PC-9 (cell line): Measurements from ENCODE around the gene ABL2. TPM values are rescaled to one million over a fixed set of nuclear protein-coding genes. Genes with fewer than 3 reads are reported as not detected.
A peak's percentile ranks its signal among the peaks of the same experiment; 100 is the strongest.

Experiments
- BruUV-seq: library from RNA; stranded (reverse); fragments of 400-500 nt; replicated peaks from 2 replicates; lab custom pipeline; 2021; lab: Mats Ljungman, UMichigan
- CTCF ChIA-PET: fragments of 300-600 bp; sonication (Branson Sonifier 250); formaldehyde crosslinking; loops from one replicate; lab custom pipeline; 2022; ENCODE audit warnings: antibody characterized with exemption; lab: Charles Lee
- POLR2A ChIA-PET: fragments of 300-600 bp; sonication (Branson Sonifier 250); formaldehyde crosslinking; loops from one replicate; lab custom pipeline; 2022; ENCODE audit warnings: antibody characterized with exemption; ENCODE audit not compliant: unreplicated experiment; lab: Charles Lee
- DNase-seq, 2 experiments: peaks; one replicate each; pipeline versions ENCODE4 v3.0.0 to v3.0.0-alpha.2; 2015 to 2022; ENCODE audit warnings: mixed read lengths in 1 of 2
- H2AFZ ChIP-seq: fragments of 200-600 bp; sonication (generic); 2 replicates; pipeline ENCODE4 v1.8.1; 2017; ENCODE audit warnings: antibody characterized with exemption
- H3F3A ChIP-seq: fragments of 200-600 bp; sonication (generic); 2 replicates; pipeline ENCODE4 v1.8.1; 2017; ENCODE audit warnings: antibody characterized with exemption, mild to moderate bottlenecking, low read depth; ENCODE audit not compliant: insufficient read depth
- H3K27ac ChIP-seq: fragments of 200-600 bp; sonication (generic); 2 replicates; pipeline ENCODE4 v1.6.1; 2016; ENCODE audit warnings: mixed run types
- H3K27me3 ChIP-seq: fragments of 200-600 bp; sonication (generic); 2 replicates; pipeline ENCODE4 v1.6.1; 2016; ENCODE audit warnings: low read depth, mixed run types; ENCODE audit not compliant: insufficient read depth
- H3K36me3 ChIP-seq: fragments of 200-600 bp; sonication (generic); 2 replicates; pipeline ENCODE4 v1.6.1; 2016; ENCODE audit warnings: low read depth, mixed run types
- H3K4me1 ChIP-seq: fragments of 200-600 bp; sonication (generic); replicated peaks from 2 replicates; pipeline ENCODE4 v1.6.1; 2016; ENCODE audit warnings: mixed run types; ENCODE audit not compliant: insufficient read depth
- H3K4me2 ChIP-seq: fragments of 200-600 bp; sonication (generic); 2 replicates; pipeline ENCODE4 v1.6.1; 2017; ENCODE audit warnings: mixed run types
- H3K4me3 ChIP-seq: fragments of 200-600 bp; sonication (generic); 2 replicates; pipeline ENCODE4 v1.6.1; 2016; ENCODE audit warnings: mixed run types
- H3K79me2 ChIP-seq: fragments of 200-600 bp; sonication (generic); 2 replicates; pipeline ENCODE4 v1.6.1; 2017; ENCODE audit warnings: low read depth, mixed run types
- H3K9me2 ChIP-seq: fragments of 200-600 bp; sonication (generic); 2 replicates; pipeline ENCODE4 v1.8.1; 2017; ENCODE audit warnings: mild to moderate bottlenecking; ENCODE audit not compliant: insufficient read depth
- H3K9me3 ChIP-seq: fragments of 200-600 bp; sonication (generic); 2 replicates; pipeline ENCODE4 v1.8.1; 2016; ENCODE audit warnings: low read depth; ENCODE audit not compliant: insufficient read depth
- H4K20me1 ChIP-seq: fragments of 200-600 bp; sonication (generic); 2 replicates; pipeline ENCODE4 v1.8.1; 2017; ENCODE audit not compliant: insufficient read depth
- CTCF ChIP-seq: fragments of 200-600 bp; sonication (generic); conservative IDR thresholded peaks from 2 replicates; pipeline ENCODE4 v1.6.1; 2017; ENCODE audit warnings: mixed run types, antibody characterized with exemption, mild to moderate bottlenecking, moderate library complexity
- EZH2 ChIP-seq: fragments of 200-600 bp; sonication (generic); IDR thresholded peaks from 2 replicates; pipeline ENCODE4 v1.8.0; 2017; ENCODE audit warnings: antibody characterized with exemption, low read depth
- intact Hi-C: fragments of 100-400 bp; cut with micrococcal nuclease; formaldehyde crosslinking; loops from one replicate; pipeline ENCODE4 v1.10.0; 2022; ENCODE audit not compliant: unreplicated experiment
- total RNA-seq: library from RNA; stranded (reverse); gene quantifications from 2 replicates; pipeline ENCODE4 v1.2.3, GENCODE V29; 2021

The ABL2 gene
- total RNA-seq, 1 experiment from 2014 or later = 27.4 TPM

DNA sequence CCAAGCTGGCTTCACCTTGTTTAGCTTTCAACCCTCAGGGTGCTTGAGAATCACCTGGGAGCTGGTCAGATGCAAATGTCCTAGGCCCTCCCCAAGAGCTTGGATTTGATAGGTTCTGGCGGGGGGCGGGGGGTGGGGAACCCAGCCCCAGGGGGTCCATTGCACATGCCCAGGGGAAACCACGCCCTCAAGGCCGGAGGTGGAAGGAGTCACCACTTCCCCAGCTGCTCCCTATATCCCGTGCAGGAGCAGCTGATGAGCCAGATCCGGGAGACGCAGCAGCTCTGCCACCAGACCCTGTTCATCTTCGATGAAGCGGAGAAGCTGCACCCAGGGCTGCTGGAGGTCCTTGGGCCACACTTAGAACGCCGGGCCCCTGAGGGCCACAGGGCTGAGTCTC is 141.8 kb downstream of the ABL2 start:
- CTCF ChIA-PET = no interaction called here
- Histone ChIP-seq H3K36me3 (0 out of 2 replicates have a peak, but pooled peaks cover 8% of the 10 kb centered on the region), H3K4me3 (no peak overlapping the region), H3K27me3 (no peaks in the 10 kb centered on the region), H3F3A (peaks cover 15% of the 10 kb centered on the region; the same call in 1 of the 2 replicates), H3K27ac (no peak overlapping the region), H3K4me1 (0 out of 2 replicates have a peak, but pooled peaks cover 11% of the 10 kb centered on the region), H3K4me2 (no peak overlapping the region), H4K20me1 (no peaks in the 10 kb centered on the region), H2AFZ (no peak overlapping the region), H3K9me3 (no peaks in the 10 kb centered on the region), H3K79me2 (peaks cover 26% of the 10 kb centered on the region), H3K9me2 (no peaks in the 10 kb centered on the region)
- no TSS peak for BruUV-seq
- POLR2A ChIA-PET = no interaction called here
- DNase-seq = no peak
- no peak for TF ChIP-seq CTCF
- TF ChIP-seq EZH2 = no peak
- intact Hi-C loops = no loop called here

DNA sequence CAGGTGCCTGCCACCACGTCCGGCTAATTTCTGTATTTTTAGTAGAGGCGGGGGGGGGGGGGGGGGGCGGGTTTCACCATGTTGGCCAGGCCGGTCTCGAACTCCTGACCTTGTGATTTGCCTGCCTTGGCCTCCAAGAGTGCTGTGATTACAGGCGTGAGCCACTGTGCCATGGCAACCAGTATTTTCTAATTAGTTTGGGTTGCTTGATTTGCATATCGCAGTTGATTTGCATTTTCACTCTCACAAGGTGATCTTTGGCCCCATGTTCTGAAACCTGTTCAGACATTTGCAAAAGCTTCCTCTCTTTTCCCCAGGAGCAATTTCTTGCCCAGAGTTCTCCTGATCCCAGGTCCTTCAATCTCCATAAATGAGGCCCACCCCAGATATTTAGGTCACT is 145.9 kb downstream of the ABL2 start:
- TF ChIP-seq CTCF = no peak
- TF ChIP-seq EZH2 = no peak
- no peaks in the 10 kb centered on the region for H4K20me1 ChIP-seq
- H3K4me2 ChIP-seq = peak overlapping the region; percentile 90
- H3K36me3 ChIP-seq = 0 out of 2 replicates have a peak, but pooled peaks cover 4% of the 10 kb centered on the region
- H3K4me3 ChIP-seq = peak overlapping the region; percentile 79; the same call in 1 of the 2 replicates
- H3K4me1 ChIP-seq = peaks cover 17% of the 10 kb centered on the region; the same call in 1 of the 2 replicates
- H3K27me3 ChIP-seq = no peaks in the 10 kb centered on the region
- no peaks in the 10 kb centered on the region for H3K9me3 ChIP-seq
- intact Hi-C loops = loop anchor here (5.0 kb wide), 1 partner anchor 56 kb away; the partner anchor contains the start of gene FAM20B
- BruUV-seq = no TSS peak
- H3K79me2 ChIP-seq = peaks cover 28% of the 10 kb centered on the region
- POLR2A ChIA-PET = interaction anchor here (0.6 kb wide), 1 partner anchor 66 kb away, joined by 4 read pairs; no protein-coding TSS in a partner anchor
- no peaks in the 10 kb centered on the region for H3K9me2 ChIP-seq
- CTCF ChIA-PET = interaction anchor here (0.7 kb wide), 1 partner anchor 309 kb away, joined by 3 read pairs; no protein-coding TSS in a partner anchor
- H3F3A ChIP-seq = peaks cover 36% of the 10 kb centered on the region
- H3K27ac ChIP-seq = no peak overlapping the region
- no peak overlapping the region for H2AFZ ChIP-seq
- DNase-seq = no peak

DNA sequence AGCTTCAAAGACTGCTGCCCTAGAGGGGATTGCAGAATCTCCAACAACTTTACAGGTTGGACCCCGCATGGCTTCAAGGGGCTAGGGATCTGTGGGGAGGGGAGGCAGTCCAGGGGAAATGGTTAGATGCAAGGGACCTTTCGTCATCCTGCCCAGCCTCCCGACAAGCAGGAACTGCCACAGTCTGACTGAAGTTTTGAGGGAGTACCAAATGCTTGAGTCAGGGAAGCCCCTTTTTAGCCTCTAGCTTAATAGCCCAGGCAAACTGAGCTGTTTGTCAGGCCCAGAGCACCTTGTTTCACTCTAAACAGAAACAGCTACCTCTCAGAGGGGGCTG is 146.5 kb downstream of the ABL2 start:
- no peaks in the 10 kb centered on the region for H3K9me2 ChIP-seq
- peaks cover 36% of the 10 kb centered on the region for H3F3A ChIP-seq
- peaks cover 28% of the 10 kb centered on the region for H3K79me2 ChIP-seq
- H3K9me3 ChIP-seq = no peaks in the 10 kb centered on the region
- H2AFZ ChIP-seq = peak overlapping the region; percentile 84
- peak overlapping the region; percentile 79 for H3K4me3 ChIP-seq
- 0 out of 2 replicates have a peak, but pooled peaks cover 4% of the 10 kb centered on the region for H3K36me3 ChIP-seq
- BruUV-seq = TSS peak; percentile 27
- H3K27ac ChIP-seq = peak overlapping the region; percentile 76
- H3K4me1 ChIP-seq = peaks cover 17% of the 10 kb centered on the region
- TF ChIP-seq CTCF (no peak), EZH2 (no peak)
- intact Hi-C loops = loop anchor here (5.0 kb wide), 1 partner anchor 56 kb away; the partner anchor contains the start of gene FAM20B
- no peaks in the 10 kb centered on the region for H4K20me1 ChIP-seq
- H3K27me3 ChIP-seq = no peaks in the 10 kb centered on the region
- DNase-seq = no peak
- ChIA-PET POLR2A (interaction anchor here (0.5 to 0.9 kb wide), 2 partner anchors 283 to 775 kb away, joined by 4 to 27 read pairs; partner anchors contain the start of gene AXDND1), CTCF (interaction anchor here (0.7 kb wide), 1 partner anchor 308 kb away, joined by 3 read pairs; no protein-coding TSS in a partner anchor)
- peak overlapping the region; percentile 90 for H3K4me2 ChIP-seq
